IMR-90 (cell line): ENCODE results near the gene MAPK11. TPM values are rescaled to one million over a fixed set of nuclear protein-coding genes. Genes with fewer than 3 reads are reported as not detected.

Source experiments
- ATAC-seq: fragments of 200-7000 bp; cut with Tn5 transposase; 2 replicates; pipeline ENCODE4 v1.9.1; 2020; ENCODE audit warnings: low read depth, mild to moderate bottlenecking, moderate library complexity
- BruUV-seq: library from RNA; stranded (reverse); fragments of 400-500 nt; replicated peaks from 2 replicates; lab custom pipeline; 2021; lab: Mats Ljungman, UMichigan
- CTCF ChIA-PET: fragments of 300-600 bp; formaldehyde crosslinking; extraction: SDS; loops from one replicate; lab custom pipeline; 2021; ENCODE audit warnings: antibody characterized with exemption; lab: Yijun Ruan, JAX
- POLR2A ChIA-PET: fragments of 300-600 bp; sonication (Branson Sonifier 250); formaldehyde crosslinking; loops from one replicate; lab custom pipeline; 2022; ENCODE audit warnings: antibody characterized with exemption; ENCODE audit not compliant: unreplicated experiment; lab: Charles Lee
- DNase-seq: peaks from one replicate; pipeline ENCODE4 v3.0.0; 2013
- H2AFZ ChIP-seq: replicated peaks from 2 replicates; pipeline ENCODE3; 2013; ENCODE audit warnings: low read length, mild to moderate bottlenecking; ENCODE audit not compliant: poor library complexity
- H2AK5ac ChIP-seq: 2 replicates; pipeline ENCODE4 v1.6.1; 2013; ENCODE audit warnings: low read depth, low read length, inconsistent platforms
- H2AK9ac ChIP-seq: replicated peaks from 2 replicates; pipeline ENCODE3; 2013; ENCODE audit warnings: mild to moderate bottlenecking, low read depth, low read length, moderate library complexity; ENCODE audit not compliant: poor library complexity
- H2BK120ac ChIP-seq: 2 replicates; pipeline ENCODE4 v1.6.1; 2013; ENCODE audit warnings: low read depth, low read length, inconsistent platforms
- H2BK15ac ChIP-seq: 3 replicates; pipeline ENCODE4 v1.6.1; 2013; ENCODE audit warnings: low read depth, low read length, inconsistent platforms
- H2BK20ac ChIP-seq: 2 replicates; pipeline ENCODE4 v1.6.1; 2013; ENCODE audit warnings: low read depth, mild to moderate bottlenecking, inconsistent platforms, low read length, moderate library complexity
- H2BK5ac ChIP-seq: 2 replicates; pipeline ENCODE4 v1.6.1; 2013; ENCODE audit warnings: mild to moderate bottlenecking, low read depth, low read length, inconsistent platforms; ENCODE audit not compliant: poor library complexity, severe bottlenecking
- H3K14ac ChIP-seq: replicated peaks from 2 replicates; pipeline ENCODE4 v1.6.1; 2013; ENCODE audit warnings: low read depth, low read length, inconsistent platforms
- H3K18ac ChIP-seq: 2 replicates; pipeline ENCODE4 v1.6.1; 2013; ENCODE audit warnings: low read depth, low read length, control low read depth
- H3K23ac ChIP-seq: 2 replicates; pipeline ENCODE4 v1.6.1; 2013; ENCODE audit warnings: low read depth, low read length, inconsistent platforms
- H3K27ac ChIP-seq: 2 replicates; pipeline ENCODE4 v1.5.1; 2013; ENCODE audit warnings: mild to moderate bottlenecking, control low read depth, low read length; ENCODE audit not compliant: insufficient read depth
- H3K27me3 ChIP-seq: 2 replicates; pipeline ENCODE4 v1.6.1; 2013; ENCODE audit warnings: low read length; ENCODE audit not compliant: control insufficient read depth, insufficient read depth
- H3K36me3 ChIP-seq: 2 replicates; pipeline ENCODE4 v1.6.1; 2013; ENCODE audit warnings: low read length, mixed read lengths; ENCODE audit not compliant: control insufficient read depth, insufficient read depth
- H3K4ac ChIP-seq: 2 replicates; pipeline ENCODE4 v1.6.1; 2013; ENCODE audit warnings: low read depth, low read length, inconsistent platforms
- H3K4me1 ChIP-seq: 2 replicates; pipeline ENCODE4 v1.6.1; 2013; ENCODE audit warnings: low read length, mixed read lengths; ENCODE audit not compliant: control insufficient read depth, insufficient read depth
- H3K4me2 ChIP-seq: 2 replicates; pipeline ENCODE4 v1.6.1; 2013; ENCODE audit warnings: low read depth, mild to moderate bottlenecking, control low read depth, low read length, moderate library complexity
- H3K4me3 ChIP-seq: 2 replicates; pipeline ENCODE4 v1.5.1; 2013; ENCODE audit warnings: low read depth, mild to moderate bottlenecking, control low read depth, low read length, moderate library complexity; ENCODE audit not compliant: insufficient read depth
- H3K56ac ChIP-seq: 2 replicates; pipeline ENCODE4 v1.6.1; 2013; ENCODE audit warnings: low read length, inconsistent platforms; ENCODE audit not compliant: insufficient read depth; ENCODE audit errors: extremely low read depth
- H3K79me1 ChIP-seq, 2 experiments: 2 replicates each; pipeline ENCODE4 v1.6.1; 2013; ENCODE audit warnings: low read length in 2 of 2, inconsistent platforms in 1 of 2, low read depth in 1 of 2
- H3K9ac ChIP-seq: 2 replicates; pipeline ENCODE4 v1.6.1; 2013; ENCODE audit warnings: low read depth, low read length, control low read depth
- H3K9me1 ChIP-seq: 2 replicates; pipeline ENCODE4 v1.6.1; 2013; ENCODE audit warnings: low read length, inconsistent platforms; ENCODE audit not compliant: insufficient read depth
- H3K9me3 ChIP-seq: 2 replicates; pipeline ENCODE4 v1.6.1; 2013; ENCODE audit warnings: low read length; ENCODE audit not compliant: control insufficient read depth, insufficient read depth
- H4K20me1 ChIP-seq: 2 replicates; pipeline ENCODE4 v1.6.1; 2013; ENCODE audit warnings: low read length, inconsistent platforms; ENCODE audit not compliant: insufficient read depth
- H4K5ac ChIP-seq: 2 replicates; pipeline ENCODE4 v1.6.1; 2013; ENCODE audit warnings: mild to moderate bottlenecking, low read depth, low read length, control low read depth
- H4K8ac ChIP-seq, 2 experiments: 2 replicates each; pipeline ENCODE4 v1.6.1; 2013; ENCODE audit warnings: low read depth in 2 of 2, low read length in 2 of 2, control low read depth in 1 of 2, inconsistent platforms in 1 of 2
- H4K91ac ChIP-seq: 2 replicates; pipeline ENCODE4 v1.6.1; 2013; ENCODE audit warnings: low read depth, low read length, inconsistent platforms; ENCODE audit not compliant: insufficient read depth
- BHLHE40 ChIP-seq: fragments of 150-350 bp; IDR thresholded peaks from 2 replicates; pipeline ENCODE4 v1.6.1; 2016; ENCODE audit warnings: mild to moderate bottlenecking, low read depth, low read length
- CEBPB ChIP-seq: IDR thresholded peaks from 2 replicates; pipeline ENCODE4 v1.6.1; 2012; ENCODE audit warnings: low read depth, low read length, improper control_type of control experiment
- CHD1 ChIP-seq: IDR thresholded peaks from 2 replicates; pipeline ENCODE4 v1.6.1; 2012; ENCODE audit warnings: low read depth, low read length, improper control_type of control experiment
- FOS ChIP-seq: fragments of 150-350 bp; IDR thresholded peaks from 2 replicates; pipeline ENCODE4 v1.6.1; 2016; ENCODE audit warnings: low read depth, low read length
- MAFK ChIP-seq: IDR thresholded peaks from 2 replicates; pipeline ENCODE4 v1.6.1; 2012; ENCODE audit warnings: low read depth, low read length, improper control_type of control experiment
- MAZ ChIP-seq: IDR thresholded peaks from 2 replicates; pipeline ENCODE4 v1.6.1; 2012; ENCODE audit warnings: low read depth, mild to moderate bottlenecking, low read length, improper control_type of control experiment, moderate library complexity, borderline replicate concordance
- MXI1 ChIP-seq: IDR thresholded peaks from 2 replicates; pipeline ENCODE4 v1.6.1; 2012; ENCODE audit warnings: low read depth, mild to moderate bottlenecking, low read length, moderate library complexity, borderline replicate concordance
- NFE2L2 ChIP-seq: fragments of 150-350 bp; IDR thresholded peaks from 2 replicates; pipeline ENCODE4 v1.6.1; 2016; ENCODE audit warnings: low read depth, mild to moderate bottlenecking, low read length
- POLR2A ChIP-seq: IDR thresholded peaks from 2 replicates; pipeline ENCODE4 v1.6.1; 2012; ENCODE audit warnings: mild to moderate bottlenecking, low read depth, low read length
- RAD21 ChIP-seq: IDR thresholded peaks from 2 replicates; pipeline ENCODE4 v1.6.1; 2012; ENCODE audit warnings: low read length, improper control_type of control experiment
- RCOR1 ChIP-seq: IDR thresholded peaks from 2 replicates; pipeline ENCODE4 v1.6.1; 2012; ENCODE audit warnings: mild to moderate bottlenecking, low read length, improper control_type of control experiment; ENCODE audit not compliant: insufficient replicate concordance
- RFX5 ChIP-seq: IDR thresholded peaks from 2 replicates; pipeline ENCODE4 v1.8.0; 2012; ENCODE audit warnings: low read depth, mild to moderate bottlenecking, low read length, moderate library complexity
- SMC3 ChIP-seq: fragments of 150-350 bp; IDR thresholded peaks from 2 replicates; pipeline ENCODE4 v1.6.1; 2016; ENCODE audit warnings: low read depth, mild to moderate bottlenecking, antibody characterized with exemption, low read length, moderate library complexity
- WGBS, 2 experiments: methylation state at CpG; one replicate each; pipeline versions ENCODE4 v1.1.5 to v1.1.7; 2013; ENCODE audit warnings: missing lambda C conversion rate in 2 of 2; ENCODE audit not compliant: insufficient read length in 1 of 2; ENCODE audit errors: extremely low coverage in 2 of 2; 5-methylcytosine and 5-hydroxymethylcytosine counted together
- dilution Hi-C: fragments of 300-500 bp; cut with HindIII; formaldehyde crosslinking; loops from one replicate; pipeline ENCODE4 v1.14.3; 2018; ENCODE audit warnings: low sequenced_read_pairs; ENCODE audit not compliant: unreplicated experiment
- in situ Hi-C: fragments of 300-500 bp; cut with MboI; formaldehyde crosslinking; loops from 3 replicates; pipeline ENCODE4 v1.14.3; 2019; ENCODE audit warnings: low sequenced_read_pairs, inconsistent platforms, mixed read lengths
- intact Hi-C: fragments of 100-400 bp; cut with micrococcal nuclease; formaldehyde crosslinking; loops from 2 replicates; pipeline ENCODE4 v1.10.0; 2022
- polyA plus RNA-seq, 3 experiments: library from polyadenylated mRNA; depleted of rRNA; stranded (reverse); fragments of >200 nt; gene quantifications; 2 replicates each; pipeline ENCODE4 v1.2.3, GENCODE V29; 2012; ENCODE audit warnings: low replicate concordance in 1 of 3
- total RNA-seq: library from RNA; depleted of rRNA; stranded (reverse); fragments of >200 nt; gene quantifications from 2 replicates; pipeline ENCODE4 v1.2.3, GENCODE V29; 2012
- TF ChIP-seq, protein P1 (sequence below): fragments of 150-350 bp; IDR thresholded peaks from 2 replicates; pipeline ENCODE4 v1.6.1; 2016; ENCODE audit warnings: low read depth, mild to moderate bottlenecking, low read length, moderate library complexity, borderline replicate concordance
- TF ChIP-seq, protein P2 (sequence below): conservative IDR thresholded peaks from 2 replicates; pipeline ENCODE4 v1.5.1; 2012; ENCODE audit warnings: mild to moderate bottlenecking, low read depth, low read length, improper control_type of control experiment
- TF ChIP-seq, protein P3 (sequence below): fragments of 150-350 bp; IDR thresholded peaks from 2 replicates; pipeline ENCODE4 v1.6.1; 2017; ENCODE audit warnings: mild to moderate bottlenecking, antibody characterized with exemption, low read length, low read depth

The MAPK11 gene
- total and polyA plus RNA-seq, 2 of the 4 experiments (the other 2 are of a cell fraction) = 8.1 to 14.4 TPM

DNA sequence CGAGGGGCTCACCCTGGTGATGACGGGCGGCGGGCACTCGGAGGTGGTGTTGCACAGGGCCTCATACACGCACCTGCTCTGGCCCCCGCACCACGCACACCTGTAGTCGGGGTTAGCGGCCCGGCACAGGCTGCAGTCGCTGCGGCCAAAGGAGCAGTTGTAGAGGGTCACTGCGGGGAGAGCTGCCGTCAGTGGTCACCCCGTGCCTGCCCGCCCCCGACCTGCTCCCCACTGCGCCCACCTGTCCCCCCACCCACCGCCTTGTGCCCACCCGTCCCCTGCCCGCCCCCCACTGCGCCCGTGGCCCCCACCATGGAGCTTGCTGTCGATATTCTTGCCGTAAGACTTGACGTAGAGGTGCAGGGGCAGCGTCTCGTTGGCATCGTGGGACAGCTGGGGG is 13.6 kb upstream of the MAPK11 start:
- ATAC-seq (no peak), DNase-seq (no peak)
- no peaks in the 10 kb centered on the region for H3K9me1 ChIP-seq
- peaks cover 13 to 49% of the 10 kb centered on the region in 2 experiments; a peak in 3 of 4 replicates for H3K79me1 ChIP-seq
- H3K23ac ChIP-seq = no peak overlapping the region
- H3K4me3 ChIP-seq = no peak overlapping the region
- no peak overlapping the region for H3K27ac ChIP-seq
- no peak overlapping the region for H2BK15ac ChIP-seq
- H2AFZ ChIP-seq = no peak overlapping the region
- H3K56ac ChIP-seq = no peak overlapping the region
- 96% methylated on average over 19 of the region's 30 CpGs; no CpG with 5 or more reads in 1 of the 2 experiments for WGBS, 2 experiments
- H3K36me3 ChIP-seq = peaks cover 89% of the 10 kb centered on the region
- no peaks in the 10 kb centered on the region for H3K9me3 ChIP-seq
- TF ChIP-seq RCOR1 = no peak
- TF ChIP-seq, protein P1, sequence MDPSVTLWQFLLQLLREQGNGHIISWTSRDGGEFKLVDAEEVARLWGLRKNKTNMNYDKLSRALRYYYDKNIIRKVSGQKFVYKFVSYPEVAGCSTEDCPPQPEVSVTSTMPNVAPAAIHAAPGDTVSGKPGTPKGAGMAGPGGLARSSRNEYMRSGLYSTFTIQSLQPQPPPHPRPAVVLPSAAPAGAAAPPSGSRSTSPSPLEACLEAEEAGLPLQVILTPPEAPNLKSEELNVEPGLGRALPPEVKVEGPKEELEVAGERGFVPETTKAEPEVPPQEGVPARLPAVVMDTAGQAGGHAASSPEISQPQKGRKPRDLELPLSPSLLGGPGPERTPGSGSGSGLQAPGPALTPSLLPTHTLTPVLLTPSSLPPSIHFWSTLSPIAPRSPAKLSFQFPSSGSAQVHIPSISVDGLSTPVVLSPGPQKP = no peak
- TF ChIP-seq NFE2L2 = no peak
- TF ChIP-seq MAFK = no peak
- no peak for TF ChIP-seq CEBPB
- TF ChIP-seq MXI1 = no peak
- no peak for TF ChIP-seq FOS
- no peak for TF ChIP-seq SMC3
- TF ChIP-seq BHLHE40 = no peak
- no peak for TF ChIP-seq CHD1
- no peak for TF ChIP-seq RFX5
- TF ChIP-seq, protein P2, sequence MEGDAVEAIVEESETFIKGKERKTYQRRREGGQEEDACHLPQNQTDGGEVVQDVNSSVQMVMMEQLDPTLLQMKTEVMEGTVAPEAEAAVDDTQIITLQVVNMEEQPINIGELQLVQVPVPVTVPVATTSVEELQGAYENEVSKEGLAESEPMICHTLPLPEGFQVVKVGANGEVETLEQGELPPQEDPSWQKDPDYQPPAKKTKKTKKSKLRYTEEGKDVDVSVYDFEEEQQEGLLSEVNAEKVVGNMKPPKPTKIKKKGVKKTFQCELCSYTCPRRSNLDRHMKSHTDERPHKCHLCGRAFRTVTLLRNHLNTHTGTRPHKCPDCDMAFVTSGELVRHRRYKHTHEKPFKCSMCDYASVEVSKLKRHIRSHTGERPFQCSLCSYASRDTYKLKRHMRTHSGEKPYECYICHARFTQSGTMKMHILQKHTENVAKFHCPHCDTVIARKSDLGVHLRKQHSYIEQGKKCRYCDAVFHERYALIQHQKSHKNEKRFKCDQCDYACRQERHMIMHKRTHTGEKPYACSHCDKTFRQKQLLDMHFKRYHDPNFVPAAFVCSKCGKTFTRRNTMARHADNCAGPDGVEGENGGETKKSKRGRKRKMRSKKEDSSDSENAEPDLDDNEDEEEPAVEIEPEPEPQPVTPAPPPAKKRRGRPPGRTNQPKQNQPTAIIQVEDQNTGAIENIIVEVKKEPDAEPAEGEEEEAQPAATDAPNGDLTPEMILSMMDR = no peak
- TF ChIP-seq, protein P3, sequence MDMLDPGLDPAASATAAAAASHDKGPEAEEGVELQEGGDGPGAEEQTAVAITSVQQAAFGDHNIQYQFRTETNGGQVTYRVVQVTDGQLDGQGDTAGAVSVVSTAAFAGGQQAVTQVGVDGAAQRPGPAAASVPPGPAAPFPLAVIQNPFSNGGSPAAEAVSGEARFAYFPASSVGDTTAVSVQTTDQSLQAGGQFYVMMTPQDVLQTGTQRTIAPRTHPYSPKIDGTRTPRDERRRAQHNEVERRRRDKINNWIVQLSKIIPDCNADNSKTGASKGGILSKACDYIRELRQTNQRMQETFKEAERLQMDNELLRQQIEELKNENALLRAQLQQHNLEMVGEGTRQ = no peak
- no peak for TF ChIP-seq POLR2A
- no peak for TF ChIP-seq RAD21
- no peak for TF ChIP-seq MAZ
- no peak overlapping the region for H2BK5ac ChIP-seq
- peaks cover 8% of the 10 kb centered on the region for H3K4me1 ChIP-seq
- ChIA-PET CTCF (no interaction called here), POLR2A (no interaction called here)
- no peak overlapping the region for H3K4me2 ChIP-seq
- no peak overlapping the region for H3K9ac ChIP-seq
- dilution Hi-C loops = no loop called here
- no peak overlapping the region for H4K8ac ChIP-seq
- no peak overlapping the region for H2BK20ac ChIP-seq
- in situ Hi-C loops = no loop called here
- H3K27me3 ChIP-seq = no peaks in the 10 kb centered on the region
- no TSS peak for BruUV-seq
- H4K5ac ChIP-seq = no peak overlapping the region
- no peak overlapping the region for H2AK5ac ChIP-seq
- no peak overlapping the region for H3K4ac ChIP-seq
- no peak overlapping the region for H2AK9ac ChIP-seq
- H3K14ac ChIP-seq = no peak overlapping the region
- H3K18ac ChIP-seq = no peak overlapping the region
- H4K91ac ChIP-seq = no peak overlapping the region
- H2BK120ac ChIP-seq = no peak overlapping the region
- intact Hi-C loops = no loop called here
- peaks cover 58% of the 10 kb centered on the region for H4K20me1 ChIP-seq
